ENCODE measurements around the gene PALLD.

- TF ChIP-seq CTCF (IDR thresholded peaks at IDR 0.05) (no peak), POLR2A (IDR thresholded peaks at IDR 0.05) (no peak)
Observed at GRCh38 chr4:168757500-168757899, 260.6 kb downstream of the PALLD start.

Measured in right lobe of liver (tissue), 4 donors.